Brain microvascular endothelial cell (primary cell): ENCODE measurements around the gene DPH1.
A peak's percentile ranks its signal among the peaks of the same experiment; 100 is the strongest.

Experiments
- DNase-seq: peaks from one replicate; pipeline ENCODE4 v3.0.0-alpha.2; 2020
- H3K27ac ChIP-seq: fragments of 250-450 bp; sonication (Bioruptor Pico); 2 replicates; pipeline ENCODE4 v1.5.1; 2020; ENCODE audit warnings: mild to moderate bottlenecking, moderate library complexity
- H3K27me3 ChIP-seq: fragments of 250-450 bp; sonication (Bioruptor Pico); replicated peaks from 2 replicates; pipeline ENCODE4 v1.5.1; 2020; ENCODE audit warnings: mild to moderate bottlenecking
- H3K36me3 ChIP-seq: fragments of 250-450 bp; sonication (Bioruptor Pico); replicated peaks from 2 replicates; pipeline ENCODE4 v1.5.1; 2020; ENCODE audit warnings: mild to moderate bottlenecking
- H3K4me3 ChIP-seq: 2 replicates; pipeline ENCODE4 v1.5.1; 2011; ENCODE audit warnings: low read depth, mild to moderate bottlenecking, control low read depth, low read length, moderate library complexity
- CTCF ChIP-seq: IDR thresholded peaks from 2 replicates; pipeline ENCODE4 v1.5.1; 2011; ENCODE audit warnings: low read depth, mild to moderate bottlenecking, moderate library complexity, low read length, control low read depth, inconsistent platforms; ENCODE audit errors: missing control alignments
- in situ Hi-C: cut with HindIII; loops from 2 replicates; pipeline ENCODE4 v1.10.0; 2017; ENCODE audit warnings: low sequenced_read_pairs, low pct_ligation_motif_present

The DPH1 gene

GRCh38 chr17:2053380-2054261 is 23.7 kb downstream of the DPH1 start:
- no peaks in the 10 kb centered on the region for H3K27me3 ChIP-seq
- in situ Hi-C loops = no loop called here
- H3K4me3 ChIP-seq = peak overlapping the region; percentile 70

GRCh38 chr17:2054262-2054511 is 24.2 kb downstream of the DPH1 start:
- peak overlapping the region; percentile 88 for H3K27ac ChIP-seq

More at GRCh38 chr17:2053380-2054261, 23.7 kb downstream of the DPH1 start:
- no peak for DNase-seq
- TF ChIP-seq CTCF = peak; percentile 70
- Histone ChIP-seq H3K36me3 (peaks cover 25% of the 10 kb centered on the region), H3K27ac (peak overlapping the region; percentile 88)

GRCh38 chr17:2054512-2055291 is 24.7 kb downstream of the DPH1 start, which contains the start of gene HIC1:
Gene HIC1 (plus strand): TSS chr17:2055103. CDS start chr17:2056691, 1,588 bp downstream.
- in situ Hi-C loops = no loop called here
- H3K4me3 ChIP-seq = peak within 1 kb of the TSS; percentile 70
- peaks cover 36% of the 10 kb centered on the region for H3K36me3 ChIP-seq
- DNase-seq = no peak
- peak; percentile 50 for TF ChIP-seq CTCF
- H3K27me3 ChIP-seq = no peaks in the 10 kb centered on the region
- H3K27ac ChIP-seq = peak within 1 kb of the TSS; percentile 88

More at GRCh38 chr17:2054262-2054511, 24.2 kb downstream of the DPH1 start:
- TF ChIP-seq CTCF = no peak
- in situ Hi-C loops = no loop called here
- Histone ChIP-seq H3K36me3 (peaks cover 31% of the 10 kb centered on the region), H3K4me3 (peak overlapping the region; percentile 70), H3K27me3 (no peaks in the 10 kb centered on the region)
- DNase-seq = no peak

- in situ Hi-C loops = no loop called here
- Histone ChIP-seq H3K36me3 (peaks cover 44% of the 10 kb centered on the region), H3K27ac (peak overlapping the region; percentile 88), H3K4me3 (peak overlapping the region; percentile 70), H3K27me3 (no peaks in the 10 kb centered on the region)
- TF ChIP-seq CTCF = no peak
- DNase-seq = no peak
Observed at GRCh38 chr17:2055292-2056205, 25.6 kb downstream of the DPH1 start.
